IPS-NIHi7 (cell line): ENCODE data around the gene ZNF780B.
"Not testable (repeated sequence)": the region's sequence is repeated elsewhere in the genome, so short reads cannot be mapped to it uniquely, and the experiment has no call there.

ENCODE experiments used
- DNase-seq: peaks from one replicate; pipeline ENCODE4 v3.0.0; 2012; ENCODE audit warnings: mixed read lengths; ENCODE audit errors: extremely low spot score

The ZNF780B gene

GRCh38 chr19:40038047-40038446, 18.0 kb downstream of the ZNF780B start:
- DNase-seq: not testable (repeated sequence)

GRCh38 chr19:40035996-40036395, 20.0 kb downstream of the ZNF780B start:
- no peak for DNase-seq

- no peak for DNase-seq
Measured at GRCh38 chr19:40033989-40034560, 22.0 kb downstream of the ZNF780B start.

- DNase-seq: no peak
Measured at GRCh38 chr19:40026597-40026970, 29.4 kb downstream of the ZNF780B start.

GRCh38 chr19:40025938-40026596, 30.0 kb downstream of the ZNF780B start:
- DNase-seq: no peak

- DNase-seq: no peak
Measured at GRCh38 chr19:40023969-40024368, 32.1 kb downstream of the ZNF780B start.

GRCh38 chr19:40013991-40014390, 42.0 kb downstream of the ZNF780B start:
- no peak for DNase-seq

- no peak for DNase-seq
Measured at GRCh38 chr19:40009674-40010073, 46.4 kb downstream of the ZNF780B start.

- DNase-seq: no peak
Measured at GRCh38 chr19:40006273-40006691, 49.7 kb downstream of the ZNF780B start.

- DNase-seq: no peak
Measured at GRCh38 chr19:40005691-40006272, 50.2 kb downstream of the ZNF780B start.

- no peak for DNase-seq
Measured at GRCh38 chr19:39998501-39998900, 57.5 kb downstream of the ZNF780B start.

GRCh38 chr19:39997638-39998216, 58.3 kb downstream of the ZNF780B start:
- DNase-seq: no peak

GRCh38 chr19:39996811-39997637, 59.0 kb downstream of the ZNF780B start, which contains the start of gene ZNF546:
ZNF546 (plus strand) TSS chr19:39997060; CDS start chr19:39998327, 1,267 bp downstream.
- peak; percentile 91 for DNase-seq

- DNase-seq: peak; percentile 35
Measured at GRCh38 chr19:39996218-39996810, 59.7 kb downstream of the ZNF780B start.

- no peak for DNase-seq
Measured at GRCh38 chr19:39995794-39996193, 60.2 kb downstream of the ZNF780B start.

- DNase-seq: no peak
Measured at GRCh38 chr19:39994361-39994760, 61.7 kb downstream of the ZNF780B start.

GRCh38 chr19:39993605-39994004, 62.4 kb downstream of the ZNF780B start:
- no peak for DNase-seq

- no peak for DNase-seq
Measured at GRCh38 chr19:39987596-39987995, 68.4 kb downstream of the ZNF780B start.

- no peak for DNase-seq
Measured at GRCh38 chr19:39987167-39987566, 68.9 kb downstream of the ZNF780B start.

GRCh38 chr19:39986643-39987042, 69.4 kb downstream of the ZNF780B start:
- DNase-seq: no peak

- DNase-seq: no peak
Measured at GRCh38 chr19:39983695-39984300, 72.2 kb downstream of the ZNF780B start.
